ENCODE results near the gene ITIH2. TPM values are rescaled to one million over a fixed set of nuclear protein-coding genes. Genes with fewer than 3 reads are reported as not detected.
"Not testable (repeated sequence)": the region's sequence is repeated elsewhere in the genome, so short reads cannot be mapped to it uniquely, and the experiment has no call there.

The ITIH2 gene
- total RNA-seq, 1 donor from 2014 or later, result 4.6 TPM

DNA sequence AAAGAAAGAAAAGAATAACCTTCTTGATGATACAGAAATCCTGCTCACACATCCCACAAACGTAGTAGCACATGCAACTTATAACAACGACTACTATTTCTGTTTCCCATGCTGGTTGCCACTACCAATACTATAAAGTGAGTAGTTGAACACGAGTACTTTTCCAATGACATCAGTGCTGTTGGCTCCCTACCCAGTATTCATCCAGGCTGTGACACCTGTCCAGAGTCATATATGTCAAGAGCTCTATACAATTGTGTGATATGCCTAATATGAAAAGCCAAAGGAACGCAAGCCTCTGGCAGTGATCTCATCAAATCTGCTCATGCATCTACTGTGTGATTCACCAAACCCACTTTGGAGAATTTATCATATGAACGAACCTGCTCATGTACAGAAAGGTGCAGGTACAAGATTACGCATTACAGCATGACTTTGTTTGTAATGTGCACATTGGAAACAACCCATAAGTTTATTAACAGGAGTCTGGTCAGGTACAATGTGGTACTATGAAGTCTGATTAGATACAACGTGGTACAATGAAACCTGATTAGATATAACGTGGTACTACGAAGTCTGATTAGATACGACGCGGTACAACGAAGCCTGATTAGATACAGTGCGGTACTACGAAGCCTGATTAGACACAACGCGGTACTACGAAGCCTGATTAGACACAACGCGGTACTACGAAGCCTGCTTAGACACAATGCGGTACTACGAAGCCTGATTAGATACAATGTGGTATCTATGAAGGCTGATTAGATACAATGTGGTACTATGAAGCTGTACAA lies 30.6 kb upstream of the ITIH2 start:
- TF ChIP-seq, protein P1, sequence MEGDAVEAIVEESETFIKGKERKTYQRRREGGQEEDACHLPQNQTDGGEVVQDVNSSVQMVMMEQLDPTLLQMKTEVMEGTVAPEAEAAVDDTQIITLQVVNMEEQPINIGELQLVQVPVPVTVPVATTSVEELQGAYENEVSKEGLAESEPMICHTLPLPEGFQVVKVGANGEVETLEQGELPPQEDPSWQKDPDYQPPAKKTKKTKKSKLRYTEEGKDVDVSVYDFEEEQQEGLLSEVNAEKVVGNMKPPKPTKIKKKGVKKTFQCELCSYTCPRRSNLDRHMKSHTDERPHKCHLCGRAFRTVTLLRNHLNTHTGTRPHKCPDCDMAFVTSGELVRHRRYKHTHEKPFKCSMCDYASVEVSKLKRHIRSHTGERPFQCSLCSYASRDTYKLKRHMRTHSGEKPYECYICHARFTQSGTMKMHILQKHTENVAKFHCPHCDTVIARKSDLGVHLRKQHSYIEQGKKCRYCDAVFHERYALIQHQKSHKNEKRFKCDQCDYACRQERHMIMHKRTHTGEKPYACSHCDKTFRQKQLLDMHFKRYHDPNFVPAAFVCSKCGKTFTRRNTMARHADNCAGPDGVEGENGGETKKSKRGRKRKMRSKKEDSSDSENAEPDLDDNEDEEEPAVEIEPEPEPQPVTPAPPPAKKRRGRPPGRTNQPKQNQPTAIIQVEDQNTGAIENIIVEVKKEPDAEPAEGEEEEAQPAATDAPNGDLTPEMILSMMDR (IDR thresholded peaks at IDR 0.05; ENCODE audit: unreplicated experiment), result no peak
- DNase-seq (ENCODE audit: low spot score, unreplicated experiment), result no peak
- no peaks in the 10 kb centered on the region for H3K36me3 Mint-ChIP-seq (ENCODE audit: insufficient read depth)
- H3K9me3 Mint-ChIP-seq (ENCODE audit: low read depth), result peaks cover 6% of the 10 kb centered on the region
- H3K4me1 Mint-ChIP-seq (ENCODE audit: low read depth), result peaks cover 2% of the 10 kb centered on the region
- peaks cover 70% of the 10 kb centered on the region for H3K27me3 Mint-ChIP-seq
- no peak overlapping the region for H3K27ac Mint-ChIP-seq
- H3K4me3 Mint-ChIP-seq (ENCODE audit: low read depth), result no peak overlapping the region

DNA sequence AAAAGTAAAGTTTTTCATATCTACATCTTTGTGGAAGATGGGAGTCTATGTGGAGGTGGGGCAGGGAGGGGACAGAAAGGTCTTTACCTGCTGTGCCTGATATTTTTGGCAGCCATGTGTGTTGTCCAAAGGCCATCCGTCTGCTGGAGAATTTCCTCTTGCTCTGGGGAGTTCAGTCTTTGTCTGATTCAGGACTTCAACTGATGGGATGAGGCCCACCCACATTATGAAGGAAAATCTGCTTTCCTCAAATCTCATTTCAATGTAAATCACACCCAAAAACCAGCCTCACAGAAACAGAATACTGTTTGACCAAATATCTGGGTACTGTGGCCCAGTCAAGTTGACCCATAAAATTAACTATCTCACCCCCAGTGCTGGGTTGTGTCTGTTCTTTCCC lies 23.9 kb upstream of the ITIH2 start:
- H3K27me3 Mint-ChIP-seq, result peaks cover 22% of the 10 kb centered on the region
- peaks cover 9% of the 10 kb centered on the region for H3K9me3 Mint-ChIP-seq (ENCODE audit: low read depth)

DNA sequence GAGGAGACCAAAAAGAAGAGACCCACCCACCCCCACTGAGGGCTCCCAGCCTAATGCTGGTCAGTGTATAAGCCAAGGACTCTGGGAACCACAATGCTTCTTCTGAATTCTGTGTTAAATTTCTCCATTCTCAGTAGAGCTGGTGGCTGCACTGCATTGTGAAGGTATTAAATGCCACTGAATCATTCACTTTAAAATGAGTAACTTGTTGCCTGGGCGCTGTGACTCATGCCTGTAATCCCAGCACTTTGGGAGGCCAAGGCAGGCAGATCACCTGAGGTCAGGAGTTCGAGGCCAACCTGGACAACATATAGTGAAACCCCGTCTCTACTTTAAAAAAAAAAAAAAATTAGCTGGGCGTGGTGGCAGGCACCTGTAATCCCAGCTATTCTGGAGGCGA lies 23.0 kb upstream of the ITIH2 start:
- H3K4me3 Mint-ChIP-seq (ENCODE audit: low read depth); DNase-seq (ENCODE audit: low spot score, unreplicated experiment); H3K36me3 Mint-ChIP-seq (ENCODE audit: insufficient read depth); H3K4me1 Mint-ChIP-seq (ENCODE audit: low read depth); H3K9me3 Mint-ChIP-seq (ENCODE audit: low read depth); H3K27ac Mint-ChIP-seq: not testable (repeated sequence)
- peaks cover 17% of the 10 kb centered on the region for H3K27me3 Mint-ChIP-seq

More for the DNA sequence above, 23.9 kb upstream of the ITIH2 start:
- Mint-ChIP-seq H3K36me3 (ENCODE audit: insufficient read depth) (peaks cover 2% of the 10 kb centered on the region), H3K4me1 (ENCODE audit: low read depth) (no peaks in the 10 kb centered on the region), H3K27ac (no peak overlapping the region), H3K4me3 (ENCODE audit: low read depth) (no peak overlapping the region)
- no peak for DNase-seq (ENCODE audit: low spot score, unreplicated experiment)
- TF ChIP-seq, protein P1 (IDR thresholded peaks at IDR 0.05; ENCODE audit: unreplicated experiment), result no peak

DNA sequence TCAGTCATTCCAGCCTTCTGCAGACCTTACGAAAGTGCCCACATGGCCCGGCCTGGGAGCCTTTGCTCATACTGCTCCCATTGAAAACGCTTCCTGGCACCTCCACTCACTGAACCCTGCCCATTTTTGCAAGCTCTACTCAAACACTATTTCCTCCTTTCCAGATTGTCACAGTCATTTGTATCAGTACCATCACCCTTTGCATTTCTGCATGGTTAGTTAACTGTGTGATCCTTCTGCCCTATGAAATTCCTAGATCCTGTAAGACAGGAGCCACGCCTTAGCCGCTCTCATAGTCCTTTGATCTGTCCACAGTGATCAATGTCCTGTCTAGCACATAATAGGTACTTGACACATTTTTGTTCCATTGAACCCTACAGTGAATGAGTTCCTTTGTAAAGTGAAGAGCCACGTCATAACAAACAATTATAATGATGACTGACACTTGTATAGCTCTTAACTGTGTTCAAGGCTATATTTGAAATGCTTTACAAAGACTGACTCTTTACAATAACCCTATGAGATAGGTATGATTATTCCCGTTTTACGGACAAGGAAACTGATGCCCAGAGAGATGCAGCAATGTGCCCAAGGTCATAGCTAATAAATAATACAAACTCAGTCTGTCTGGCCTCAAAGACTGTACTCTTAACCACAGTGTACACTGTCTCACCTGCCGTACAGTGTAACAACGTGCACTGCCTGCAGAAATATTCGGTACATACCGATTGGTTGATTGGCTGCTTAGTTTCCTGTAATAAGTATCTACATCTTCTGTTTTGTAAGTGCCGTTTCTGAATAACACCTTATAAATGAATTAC lies 16.6 kb upstream of the ITIH2 start:
- Mint-ChIP-seq H3K9me3 (ENCODE audit: low read depth) (peaks cover 28% of the 10 kb centered on the region), H3K27me3 (peaks cover 12% of the 10 kb centered on the region), H3K4me1 (ENCODE audit: low read depth) (peaks cover 2% of the 10 kb centered on the region), H3K27ac (no peak overlapping the region), H3K36me3 (ENCODE audit: insufficient read depth) (peaks cover 2% of the 10 kb centered on the region), H3K4me3 (ENCODE audit: low read depth) (no peak overlapping the region)
- TF ChIP-seq, protein P1 (IDR thresholded peaks at IDR 0.05; ENCODE audit: unreplicated experiment), result no peak
- DNase-seq (ENCODE audit: low spot score, unreplicated experiment), result no peak

DNA sequence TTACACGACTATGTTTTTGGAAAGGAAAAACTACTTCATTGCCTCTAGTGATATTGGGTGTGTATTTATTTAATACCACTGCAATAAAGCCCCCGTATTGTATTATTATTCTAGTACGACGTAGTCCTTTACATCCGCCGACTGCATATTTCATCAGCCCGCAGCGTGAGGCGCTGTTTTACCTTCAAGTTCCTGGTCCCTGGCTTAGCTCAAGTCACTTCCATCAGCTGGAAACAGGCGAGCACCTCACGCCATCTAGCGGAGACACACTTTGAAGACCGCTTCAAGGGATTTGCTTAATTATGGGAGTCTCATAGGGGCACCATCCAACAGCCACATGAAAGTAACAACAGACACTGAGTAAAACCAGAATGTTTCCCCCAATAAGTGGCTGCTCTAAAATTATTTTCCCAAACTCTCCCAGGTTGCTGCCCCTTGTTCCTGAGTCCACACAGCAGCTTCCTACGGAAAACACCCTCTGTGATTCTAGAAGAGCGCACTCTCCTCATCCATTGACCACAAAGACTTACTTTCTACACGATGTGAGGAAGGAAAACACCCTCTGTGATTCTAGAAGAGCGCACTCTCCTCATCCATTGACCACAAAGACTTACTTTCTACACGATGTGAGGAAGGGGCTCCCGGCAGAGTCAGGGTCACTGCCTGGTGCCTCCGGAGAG lies 15.7 kb upstream of the ITIH2 start:
- H3K27ac Mint-ChIP-seq, result peak overlapping the region; percentile 57
- H3K4me3 Mint-ChIP-seq (ENCODE audit: low read depth), result no peak overlapping the region
- peaks cover 2% of the 10 kb centered on the region for H3K36me3 Mint-ChIP-seq (ENCODE audit: insufficient read depth)
- DNase-seq (ENCODE audit: low spot score, unreplicated experiment), result peak; percentile 70
- peaks cover 2% of the 10 kb centered on the region for H3K4me1 Mint-ChIP-seq (ENCODE audit: low read depth)
- TF ChIP-seq, protein P1 (IDR thresholded peaks at IDR 0.05; ENCODE audit: unreplicated experiment), result peak; percentile 92
- peaks cover 29% of the 10 kb centered on the region for H3K9me3 Mint-ChIP-seq (ENCODE audit: low read depth)
- H3K27me3 Mint-ChIP-seq, result peaks cover 12% of the 10 kb centered on the region
